HepG2 (cell line): Measurements from ENCODE around the gene MGAT5. TPM values are rescaled to one million over a fixed set of nuclear protein-coding genes. Genes with fewer than 3 reads are reported as not detected.

ENCODE experiments used
- ATAD3A ChIP-seq: sonication (generic); formaldehyde crosslinking; IDR thresholded peaks from 2 replicates; pipeline ENCODE4 v1.4.0; 2020; ENCODE audit warnings: missing genetic modification reagents
- ATF2 ChIP-seq: sonication (generic); formaldehyde crosslinking; IDR thresholded peaks from 2 replicates; pipeline ENCODE4 v1.4.0; 2020; ENCODE audit warnings: missing genetic modification reagents
- DMAP1 ChIP-seq: IDR thresholded peaks from 2 replicates; pipeline ENCODE4 v1.6.1; 2016
- ELF1 ChIP-seq: sonication (generic); formaldehyde crosslinking; IDR thresholded peaks from 2 replicates; pipeline ENCODE4 v1.4.0; 2020; ENCODE audit warnings: missing genetic modification reagents
- HOXA9 ChIP-seq: sonication (generic); formaldehyde crosslinking; IDR thresholded peaks from 2 replicates; pipeline ENCODE4 v1.8.1; 2022; ENCODE audit warnings: missing genetic modification reagents, mild to moderate bottlenecking, moderate library complexity, borderline replicate concordance
- ISL2 ChIP-seq: sonication (generic); formaldehyde crosslinking; IDR thresholded peaks from 2 replicates; pipeline ENCODE4 v1.5.0; 2020; ENCODE audit warnings: missing genetic modification reagents
- KDM6A ChIP-seq: IDR thresholded peaks from 2 replicates; pipeline ENCODE4 v1.6.1; 2016; ENCODE audit warnings: low read depth
- KMT2A ChIP-seq: sonication (generic); formaldehyde crosslinking; IDR thresholded peaks from 2 replicates; pipeline ENCODE4 v1.4.0; 2020; ENCODE audit warnings: missing genetic modification reagents
- MED1 ChIP-seq: sonication (generic); formaldehyde crosslinking; IDR thresholded peaks from 2 replicates; pipeline ENCODE4 v1.4.0; 2020; ENCODE audit warnings: missing genetic modification reagents
- NR2F2 ChIP-seq: IDR thresholded peaks from 2 replicates; pipeline ENCODE4 v1.6.1; 2012; ENCODE audit warnings: low read depth, inconsistent platforms, borderline replicate concordance
- PBX3 ChIP-seq: sonication (generic); formaldehyde crosslinking; IDR thresholded peaks from 2 replicates; pipeline ENCODE4 v1.8.1; 2023; ENCODE audit warnings: missing genetic modification reagents, inconsistent platforms, borderline replicate concordance
- POGZ ChIP-seq: sonication (generic); formaldehyde crosslinking; IDR thresholded peaks from 2 replicates; pipeline ENCODE4 v1.4.0; 2020; ENCODE audit warnings: mild to moderate bottlenecking, missing genetic modification reagents
- RNF2 ChIP-seq: fragments of 450-650 bp; conservative IDR thresholded peaks from 2 replicates; pipeline ENCODE4 v1.6.1; 2016; ENCODE audit warnings: low read depth
- U2AF1 ChIP-seq: fragments of 200-400 bp; formaldehyde crosslinking; optimal IDR thresholded peaks from 2 replicates; pipeline ENCODE3; 2017; ENCODE audit warnings: mild to moderate bottlenecking, low read depth, low read length
- ZFP62 ChIP-seq: sonication (generic); formaldehyde crosslinking; IDR thresholded peaks from 2 replicates; pipeline ENCODE4 v1.4.0; 2020; ENCODE audit warnings: missing genetic modification reagents
- ZNF12 ChIP-seq: sonication (generic); formaldehyde crosslinking; IDR thresholded peaks from 2 replicates; pipeline ENCODE4 v1.5.0; 2020; ENCODE audit warnings: missing genetic modification reagents
- ZNF235 ChIP-seq: sonication (generic); formaldehyde crosslinking; IDR thresholded peaks from 2 replicates; pipeline ENCODE4 v1.8.1; 2023; ENCODE audit warnings: mild to moderate bottlenecking, missing genetic modification reagents, borderline replicate concordance
- ZNF34 ChIP-seq: sonication (generic); formaldehyde crosslinking; IDR thresholded peaks from 2 replicates; pipeline ENCODE4 v1.4.0; 2020; ENCODE audit warnings: mild to moderate bottlenecking, missing genetic modification reagents, borderline replicate concordance
- ZNF619 ChIP-seq: sonication (generic); formaldehyde crosslinking; IDR thresholded peaks from 2 replicates; pipeline ENCODE4 v1.4.0; 2020; ENCODE audit warnings: mild to moderate bottlenecking, missing genetic modification reagents
- ZNF720 ChIP-seq: sonication (generic); formaldehyde crosslinking; IDR thresholded peaks from 2 replicates; pipeline ENCODE4 v1.4.0; 2020; ENCODE audit warnings: missing genetic modification reagents
- polyA plus RNA-seq, 8 experiments: library from polyadenylated mRNA; depleted of rRNA in 3 of 8; stranded (reverse) in 7 of 8; unstranded in 1 of 8; fragments of >200 nt; fragmentation: Illumina TruSeq in 4 of 8; extraction: Trizol in 4 of 8; gene quantifications; 2 replicates each; pipeline versions ENCODE4 v1.2.1 to v1.2.3, GENCODE V29; 2011 to 2016; ENCODE audit warnings: low read depth in 4 of 8, missing spikeins in 1 of 8, mixed read lengths in 1 of 8; ENCODE audit not compliant: insufficient read depth in 1 of 8
- total RNA-seq, 5 experiments: library from RNA; depleted of rRNA; stranded (reverse); fragments of >200 nt; fragmentation: Illumina TruSeq; extraction: Trizol; gene quantifications; 2 replicates each; pipeline ENCODE4 v1.2.3, GENCODE V29; 2016; ENCODE audit warnings: low read depth in 1 of 5
- TF ChIP-seq, protein P1 (sequence below): sonication (generic); formaldehyde crosslinking; IDR thresholded peaks from 2 replicates; pipeline ENCODE4 v1.4.0; 2020; ENCODE audit warnings: missing genetic modification reagents

The MGAT5 gene
- total and polyA plus RNA-seq, 2 of the 13 experiments (the other 11 are each of a cell fraction or from before 2014, with no cell fraction given) = 33.1 to 60.2 TPM

DNA sequence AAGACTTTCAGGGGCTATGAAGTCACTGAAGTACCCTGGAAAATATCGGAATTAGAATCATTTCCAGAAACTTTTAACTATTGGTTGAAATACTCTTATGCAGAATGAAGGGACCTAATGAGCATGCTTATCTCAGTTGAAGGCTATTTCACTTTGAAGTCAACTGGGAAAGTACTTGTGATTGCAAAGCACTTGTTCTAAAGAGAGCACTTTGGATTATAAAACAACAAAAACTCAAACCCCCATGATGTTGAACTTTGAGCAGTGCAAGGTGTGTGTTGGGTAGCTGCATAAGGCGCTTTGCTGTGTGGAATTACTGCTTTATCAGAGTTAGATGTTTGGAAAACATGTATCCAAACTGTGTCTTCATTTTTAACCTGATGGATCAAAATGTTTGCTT is 12.0 kb upstream of the MGAT5 start (continued):
- TF ChIP-seq ISL2 (peak; percentile 88), ZNF619 (CRISPR knock-in tag) (no peak), PBX3 (CRISPR knock-in tag) (no peak), ZNF235 (CRISPR knock-in tag) (no peak), HOXA9 (CRISPR knock-in tag) (no peak), ELF1 (no peak), KDM6A (0 out of 2 replicates have a peak, but pooled peaks have one; percentile 42), ZFP62 (CRISPR knock-in tag) (no peak), MED1 (CRISPR knock-in tag) (peak; percentile 39; the same call in 1 of the 2 replicates), RNF2 (no peak), ZNF12 (CRISPR knock-in tag) (no peak), NR2F2 (peak; percentile 38; the same call in 1 of the 2 replicates), ATF2 (CRISPR knock-in tag) (peak; percentile 59; the same call in 1 of the 2 replicates), POGZ (CRISPR knock-in tag) (peak; percentile 69; the same call in 1 of the 2 replicates), ZNF720 (CRISPR knock-in tag) (no peak), DMAP1 (peak; percentile 46; the same call in 1 of the 2 replicates), ATAD3A (CRISPR knock-in tag) (no peak), ZNF34 (CRISPR knock-in tag) (no peak), KMT2A (no peak), U2AF1 (no peak)
- TF ChIP-seq, protein P1, sequence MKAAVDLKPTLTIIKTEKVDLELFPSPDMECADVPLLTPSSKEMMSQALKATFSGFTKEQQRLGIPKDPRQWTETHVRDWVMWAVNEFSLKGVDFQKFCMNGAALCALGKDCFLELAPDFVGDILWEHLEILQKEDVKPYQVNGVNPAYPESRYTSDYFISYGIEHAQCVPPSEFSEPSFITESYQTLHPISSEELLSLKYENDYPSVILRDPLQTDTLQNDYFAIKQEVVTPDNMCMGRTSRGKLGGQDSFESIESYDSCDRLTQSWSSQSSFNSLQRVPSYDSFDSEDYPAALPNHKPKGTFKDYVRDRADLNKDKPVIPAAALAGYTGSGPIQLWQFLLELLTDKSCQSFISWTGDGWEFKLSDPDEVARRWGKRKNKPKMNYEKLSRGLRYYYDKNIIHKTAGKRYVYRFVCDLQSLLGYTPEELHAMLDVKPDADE (CRISPR knock-in tag) = no peak
